Prostate gland (tissue), 2 donors: Measurements from ENCODE around the gene SYT14.

Experiments
- CTCF ChIP-seq, 4 experiments: fragments of 200-600 bp in 2 of 4; fragments of 450-650 bp in 2 of 4; sonication (generic) in 2 of 4; IDR thresholded peaks; 1 replicate in 3 of 4; 2 replicates in 1 of 4; pipeline ENCODE4 v1.5.1; 2016 to 2019; ENCODE audit warnings: antibody characterized with exemption in 4 of 4, mild to moderate bottlenecking in 2 of 4, moderate library complexity in 2 of 4
- POLR2A ChIP-seq: fragments of 450-650 bp; IDR thresholded peaks from one replicate; pipeline ENCODE4 v1.6.1; 2016; ENCODE audit warnings: antibody characterized with exemption, mild to moderate bottlenecking
- POLR2AphosphoS5 ChIP-seq: sonication (generic); formaldehyde crosslinking; IDR thresholded peaks from one replicate; pipeline ENCODE4 v1.6.1; 2017; ENCODE audit warnings: antibody characterized with exemption

GRCh38 chr1:210072896-210073504 is 135.0 kb downstream of the SYT14 start:
- TF ChIP-seq POLR2A (no peak), CTCF (IDR thresholded peaks at IDR 0.05) (no peak), POLR2AphosphoS5 (no peak)
